Activated naive CD4-positive, alpha-beta T cell treated with anti-CD3 and anti-CD28 coated beads, Interleukin-2, amount 10 ng/mL, durations not matched to agents 7 days and 5 days (primary cell): ENCODE measurements around the gene PCBP3.
"Not testable (repeated sequence)": the region's sequence is repeated elsewhere in the genome, so short reads cannot be mapped to it uniquely, and the experiment has no call there.

Experiments
- CTCF ChIA-PET: fragments of 350-600 bp; sonication (Branson Sonifier 250); formaldehyde crosslinking; loops from one replicate; lab custom pipeline; 2021; ENCODE audit warnings: antibody characterized with exemption; lab: Charles Lee
- DNase-seq: peaks from one replicate; pipeline ENCODE4 v3.0.0-alpha.2; 2020
- H3K27ac Mint-ChIP-seq: one replicate; pipeline ENCODE4 v1.8.0; 2021; ENCODE audit warnings: mild to moderate bottlenecking, moderate library complexity, mixed read lengths
- H3K27me3 Mint-ChIP-seq: one replicate; pipeline ENCODE4 v1.8.0; 2021; ENCODE audit warnings: mild to moderate bottlenecking, mixed read lengths
- H3K36me3 Mint-ChIP-seq: one replicate; pipeline ENCODE4 v1.8.0; 2021; ENCODE audit warnings: mixed read lengths
- H3K4me1 Mint-ChIP-seq: one replicate; pipeline ENCODE4 v1.8.0; 2021; ENCODE audit warnings: mixed read lengths
- H3K4me3 Mint-ChIP-seq: one replicate; pipeline ENCODE4 v1.8.0; 2021; ENCODE audit warnings: mild to moderate bottlenecking, moderate library complexity, mixed read lengths
- H3K9me3 Mint-ChIP-seq: one replicate; pipeline ENCODE4 v1.8.0; 2021; ENCODE audit warnings: mixed read lengths

The PCBP3 gene

GRCh38 chr21:45643021-45643980, at the start of gene PCBP3:
Gene PCBP3, plus strand, starts transcription at chr21:45643725. Its CDS starts 206,361 bp downstream, at chr21:45850086.
- no peaks in the 10 kb centered on the region for H3K9me3 Mint-ChIP-seq

GRCh38 chr21:45594721-45595489, 48.6 kb upstream of the PCBP3 start:
- Mint-ChIP-seq H3K4me3 (no peak overlapping the region), H3K27me3 (peaks cover under 1% of the 10 kb centered on the region), H3K36me3 (no peaks in the 10 kb centered on the region), H3K9me3 (no peaks in the 10 kb centered on the region), H3K4me1 (peaks cover 13% of the 10 kb centered on the region), H3K27ac (peak overlapping the region; percentile 28)
- DNase-seq, result peak; percentile 10
- CTCF ChIA-PET, result interaction anchor here (0.6 to 3.2 kb wide), 6 partner anchors 10 to 171 kb away, joined by 3 to 16 read pairs (median 5); no protein-coding TSS in a partner anchor

More at GRCh38 chr21:45643021-45643980, at the start of gene PCBP3:
- Mint-ChIP-seq H3K27ac (peak within 1 kb of the TSS; percentile 49), H3K36me3 (peaks cover 2% of the 10 kb centered on the region), H3K27me3 (peaks cover 39% of the 10 kb centered on the region), H3K4me1 (peaks cover 35% of the 10 kb centered on the region), H3K4me3 (peak within 1 kb of the TSS; percentile 74)
- CTCF ChIA-PET, result no interaction called here
- DNase-seq, result peak; percentile 98

GRCh38 chr21:45595574-45596295, 47.8 kb upstream of the PCBP3 start:
- CTCF ChIA-PET, result interaction anchor here (0.7 to 3.2 kb wide), 13 partner anchors 11 to 303 kb away, joined by 3 to 16 read pairs (median 4); no protein-coding TSS in a partner anchor
- no peaks in the 10 kb centered on the region for H3K36me3 Mint-ChIP-seq
- no peak overlapping the region for H3K4me3 Mint-ChIP-seq
- H3K9me3 Mint-ChIP-seq, result peaks cover 2% of the 10 kb centered on the region
- peaks cover 13% of the 10 kb centered on the region for H3K4me1 Mint-ChIP-seq
- peak overlapping the region; percentile 28 for H3K27ac Mint-ChIP-seq
- H3K27me3 Mint-ChIP-seq, result no peaks in the 10 kb centered on the region
- peak; percentile 12 for DNase-seq

GRCh38 chr21:45596704-45597318, 46.7 kb upstream of the PCBP3 start:
- DNase-seq, result peak; percentile 90
- H3K27me3 Mint-ChIP-seq, result peaks cover 4% of the 10 kb centered on the region
- no peak overlapping the region for H3K4me3 Mint-ChIP-seq
- peaks cover 2% of the 10 kb centered on the region for H3K9me3 Mint-ChIP-seq
- CTCF ChIA-PET, result interaction anchor here (0.6 to 3.2 kb wide), 15 partner anchors 15 to 304 kb away, joined by 3 to 16 read pairs (median 4); no protein-coding TSS in a partner anchor
- H3K36me3 Mint-ChIP-seq, result no peaks in the 10 kb centered on the region
- H3K4me1 Mint-ChIP-seq, result peaks cover 13% of the 10 kb centered on the region
- H3K27ac Mint-ChIP-seq, result no peak overlapping the region

GRCh38 chr21:45598109-45598508, 45.4 kb upstream of the PCBP3 start:
- peaks cover 8% of the 10 kb centered on the region for H3K9me3 Mint-ChIP-seq
- H3K4me3 Mint-ChIP-seq, result no peak overlapping the region
- H3K4me1 Mint-ChIP-seq, result peaks cover 13% of the 10 kb centered on the region

GRCh38 chr21:45598666-45599065, 44.9 kb upstream of the PCBP3 start:
- Mint-ChIP-seq H3K4me3 (no peak overlapping the region), H3K9me3 (peaks cover 13% of the 10 kb centered on the region), H3K4me1 (peaks cover 13% of the 10 kb centered on the region), H3K36me3 (peaks cover 3% of the 10 kb centered on the region), H3K27ac (no peak overlapping the region), H3K27me3 (peaks cover 5% of the 10 kb centered on the region)
- DNase-seq, result no peak
- CTCF ChIA-PET, result interaction anchor here (0.6 to 1.0 kb wide), 2 partner anchors 10 to 59 kb away, joined by 3 read pairs; no protein-coding TSS in a partner anchor

More at GRCh38 chr21:45598109-45598508, 45.4 kb upstream of the PCBP3 start:
- DNase-seq, result no peak
- Mint-ChIP-seq H3K27me3 (peaks cover 5% of the 10 kb centered on the region), H3K27ac (no peak overlapping the region), H3K36me3 (peaks cover under 1% of the 10 kb centered on the region)
- CTCF ChIA-PET, result interaction anchor here (1.0 to 3.2 kb wide), 5 partner anchors 10 to 221 kb away, joined by 3 to 16 read pairs (median 3); no protein-coding TSS in a partner anchor

GRCh38 chr21:45599146-45599581, 44.4 kb upstream of the PCBP3 start:
- Mint-ChIP-seq H3K9me3 (peaks cover 17% of the 10 kb centered on the region), H3K27ac (no peak overlapping the region), H3K4me1 (peaks cover 13% of the 10 kb centered on the region), H3K4me3 (no peak overlapping the region), H3K36me3 (peaks cover 4% of the 10 kb centered on the region), H3K27me3 (peaks cover 5% of the 10 kb centered on the region)
- DNase-seq, result no peak
- CTCF ChIA-PET, result interaction anchor here (0.6 kb wide), 1 partner anchor 58 kb away, joined by 3 read pairs; no protein-coding TSS in a partner anchor

GRCh38 chr21:45600248-45600647, 43.3 kb upstream of the PCBP3 start:
- H3K4me1 Mint-ChIP-seq, result peaks cover 11% of the 10 kb centered on the region
- peaks cover 4% of the 10 kb centered on the region for H3K36me3 Mint-ChIP-seq
- H3K9me3 Mint-ChIP-seq, result peaks cover 19% of the 10 kb centered on the region
- no peak overlapping the region for H3K27ac Mint-ChIP-seq
- CTCF ChIA-PET, result interaction anchor here (1.0 kb wide), 1 partner anchor 16 kb away, joined by 3 read pairs; no protein-coding TSS in a partner anchor
- peaks cover 5% of the 10 kb centered on the region for H3K27me3 Mint-ChIP-seq
- no peak for DNase-seq
- no peak overlapping the region for H3K4me3 Mint-ChIP-seq

GRCh38 chr21:45601551-45601950, 42.0 kb upstream of the PCBP3 start:
- peaks cover 5% of the 10 kb centered on the region for H3K4me1 Mint-ChIP-seq
- peaks cover 5% of the 10 kb centered on the region for H3K27me3 Mint-ChIP-seq
- no peak for DNase-seq
- H3K9me3 Mint-ChIP-seq, result peaks cover 19% of the 10 kb centered on the region
- no peak overlapping the region for H3K27ac Mint-ChIP-seq
- H3K4me3 Mint-ChIP-seq, result no peak overlapping the region
- H3K36me3 Mint-ChIP-seq, result peaks cover 4% of the 10 kb centered on the region
- CTCF ChIA-PET, result no interaction called here

- CTCF ChIA-PET, result no interaction called here
- Mint-ChIP-seq H3K4me1 (no peaks in the 10 kb centered on the region), H3K36me3 (peaks cover 4% of the 10 kb centered on the region), H3K27me3 (peaks cover 5% of the 10 kb centered on the region), H3K27ac (no peak overlapping the region), H3K4me3 (no peak overlapping the region), H3K9me3 (peaks cover 19% of the 10 kb centered on the region)
- no peak for DNase-seq
Observed at GRCh38 chr21:45602106-45602505, 41.4 kb upstream of the PCBP3 start.

- H3K9me3 Mint-ChIP-seq, result peaks cover 19% of the 10 kb centered on the region
- DNase-seq, result no peak
- CTCF ChIA-PET, result interaction anchor here (0.6 kb wide), 1 partner anchor 63 kb away, joined by 4 read pairs; no protein-coding TSS in a partner anchor
- no peak overlapping the region for H3K4me3 Mint-ChIP-seq
- H3K36me3 Mint-ChIP-seq, result peaks cover 4% of the 10 kb centered on the region
- H3K27ac Mint-ChIP-seq, result no peak overlapping the region
- peaks cover 3% of the 10 kb centered on the region for H3K4me1 Mint-ChIP-seq
- H3K27me3 Mint-ChIP-seq, result peaks cover 5% of the 10 kb centered on the region
Observed at GRCh38 chr21:45603481-45603880, 40.0 kb upstream of the PCBP3 start.

- H3K4me3 Mint-ChIP-seq, H3K4me1 Mint-ChIP-seq, H3K27ac Mint-ChIP-seq, CTCF ChIA-PET, DNase-seq, H3K27me3 Mint-ChIP-seq, H3K36me3 Mint-ChIP-seq: not testable (repeated sequence)
- peaks cover 19% of the 10 kb centered on the region for H3K9me3 Mint-ChIP-seq
Observed at GRCh38 chr21:45604681-45605080, 38.8 kb upstream of the PCBP3 start.
